ENCODE data around the gene C14orf132. TPM values are rescaled to one million over a fixed set of nuclear protein-coding genes. Genes with fewer than 3 reads are reported as not detected.

The C14orf132 gene
- total and polyA plus RNA-seq, 9 donors: 3.9 to 20.3 (median 7.7) TPM

DNA sequence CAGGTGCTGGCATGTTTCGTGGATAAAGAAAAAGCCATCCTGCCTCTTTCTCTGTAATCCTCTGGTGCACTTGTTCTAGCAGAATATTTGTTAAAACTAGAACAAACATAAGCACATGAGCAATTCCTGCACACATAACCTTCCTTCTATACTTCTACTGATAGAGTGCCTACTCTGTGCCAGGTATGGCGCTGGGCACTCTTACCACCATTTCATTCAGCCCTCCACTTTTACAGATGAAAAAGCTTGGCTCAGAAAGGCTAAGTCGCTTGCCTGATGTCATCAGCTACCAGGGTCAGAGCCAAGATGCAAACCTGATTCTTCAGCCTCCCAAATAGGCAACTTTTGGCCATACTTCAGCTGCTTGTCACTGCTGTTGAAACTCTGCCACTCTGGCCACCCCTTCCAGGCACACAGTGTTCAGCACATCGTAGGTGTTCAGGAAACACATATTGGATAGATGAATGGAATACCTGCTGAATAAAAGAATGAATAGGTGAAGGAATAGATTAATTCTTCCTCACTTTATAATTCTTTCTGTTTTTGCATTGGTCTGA, 10.0 kb upstream of the C14orf132 start:
- intact Hi-C loops (cut with DNase I): no loop called here

DNA sequence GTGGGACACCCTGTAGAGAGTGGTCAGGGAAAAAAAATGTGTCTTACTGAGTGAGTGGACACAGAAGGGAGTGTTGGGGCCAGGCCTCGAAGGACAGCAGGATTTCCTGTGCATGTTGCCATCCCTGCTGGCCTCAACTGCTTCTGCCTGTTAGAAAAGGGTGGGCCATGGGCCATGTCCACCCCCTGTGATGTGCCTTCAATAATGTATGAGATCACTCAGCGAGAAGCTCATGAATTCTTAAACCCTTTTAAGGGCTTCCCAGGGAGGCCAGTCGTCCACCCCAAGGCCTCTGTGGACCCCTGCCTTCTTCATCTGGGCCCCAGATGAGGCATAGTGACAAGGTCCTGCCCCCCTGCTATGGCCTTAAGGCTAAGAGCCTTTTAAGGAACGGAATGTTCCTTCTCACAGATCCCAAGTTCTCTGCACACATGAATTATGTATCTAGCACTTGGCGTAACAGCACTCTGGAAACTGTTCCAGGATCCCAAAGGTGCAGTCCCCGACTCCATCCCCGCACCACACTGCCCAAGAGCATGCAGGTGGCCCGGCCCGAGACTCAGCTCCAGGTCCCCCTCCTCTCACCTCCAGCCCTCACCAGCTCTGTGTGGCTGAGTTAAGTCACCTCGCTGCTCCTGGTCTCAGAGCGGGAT, 8.9 kb upstream of the C14orf132 start:
- H3K4me3 ChIP-seq: no peak overlapping the region
- TF ChIP-seq POLR2A (IDR thresholded peaks at IDR 0.05) (no peak), EP300 (IDR thresholded peaks at IDR 0.05) (no peak)
- TF ChIP-seq, protein P1, sequence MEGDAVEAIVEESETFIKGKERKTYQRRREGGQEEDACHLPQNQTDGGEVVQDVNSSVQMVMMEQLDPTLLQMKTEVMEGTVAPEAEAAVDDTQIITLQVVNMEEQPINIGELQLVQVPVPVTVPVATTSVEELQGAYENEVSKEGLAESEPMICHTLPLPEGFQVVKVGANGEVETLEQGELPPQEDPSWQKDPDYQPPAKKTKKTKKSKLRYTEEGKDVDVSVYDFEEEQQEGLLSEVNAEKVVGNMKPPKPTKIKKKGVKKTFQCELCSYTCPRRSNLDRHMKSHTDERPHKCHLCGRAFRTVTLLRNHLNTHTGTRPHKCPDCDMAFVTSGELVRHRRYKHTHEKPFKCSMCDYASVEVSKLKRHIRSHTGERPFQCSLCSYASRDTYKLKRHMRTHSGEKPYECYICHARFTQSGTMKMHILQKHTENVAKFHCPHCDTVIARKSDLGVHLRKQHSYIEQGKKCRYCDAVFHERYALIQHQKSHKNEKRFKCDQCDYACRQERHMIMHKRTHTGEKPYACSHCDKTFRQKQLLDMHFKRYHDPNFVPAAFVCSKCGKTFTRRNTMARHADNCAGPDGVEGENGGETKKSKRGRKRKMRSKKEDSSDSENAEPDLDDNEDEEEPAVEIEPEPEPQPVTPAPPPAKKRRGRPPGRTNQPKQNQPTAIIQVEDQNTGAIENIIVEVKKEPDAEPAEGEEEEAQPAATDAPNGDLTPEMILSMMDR (IDR thresholded peaks at IDR 0.05): no peak
- H3K9me3 ChIP-seq: no peaks in the 10 kb centered on the region
- intact Hi-C loops (cut with DNase I): no loop called here
- no peaks in the 10 kb centered on the region for H3K4me1 ChIP-seq (ENCODE audit: insufficient read depth)
- DNase-seq: no peak
- H3K27ac ChIP-seq: no peak overlapping the region
- WGBS, 3 donors: 76 to 78% (median 77%) methylated on average over 11 of the region's 11 CpGs
- no peaks in the 10 kb centered on the region for H3K27me3 ChIP-seq
- no peaks in the 10 kb centered on the region for H3K36me3 ChIP-seq

More for the DNA sequence above, 10.0 kb upstream of the C14orf132 start:
- no peaks in the 10 kb centered on the region for H3K27me3 ChIP-seq
- H3K4me3 ChIP-seq: no peak overlapping the region
- H3K4me1 ChIP-seq (ENCODE audit: insufficient read depth): no peaks in the 10 kb centered on the region
- WGBS, 3 donors: 84 to 89% (median 86%) methylated on average over 4 of the region's 4 CpGs
- TF ChIP-seq POLR2A (IDR thresholded peaks at IDR 0.05) (no peak), EP300 (IDR thresholded peaks at IDR 0.05) (no peak)
- TF ChIP-seq, protein P1 (IDR thresholded peaks at IDR 0.05): no peak
- H3K36me3 ChIP-seq: no peaks in the 10 kb centered on the region
- no peak for DNase-seq
- H3K27ac ChIP-seq: no peak overlapping the region
- H3K9me3 ChIP-seq: no peaks in the 10 kb centered on the region

DNA sequence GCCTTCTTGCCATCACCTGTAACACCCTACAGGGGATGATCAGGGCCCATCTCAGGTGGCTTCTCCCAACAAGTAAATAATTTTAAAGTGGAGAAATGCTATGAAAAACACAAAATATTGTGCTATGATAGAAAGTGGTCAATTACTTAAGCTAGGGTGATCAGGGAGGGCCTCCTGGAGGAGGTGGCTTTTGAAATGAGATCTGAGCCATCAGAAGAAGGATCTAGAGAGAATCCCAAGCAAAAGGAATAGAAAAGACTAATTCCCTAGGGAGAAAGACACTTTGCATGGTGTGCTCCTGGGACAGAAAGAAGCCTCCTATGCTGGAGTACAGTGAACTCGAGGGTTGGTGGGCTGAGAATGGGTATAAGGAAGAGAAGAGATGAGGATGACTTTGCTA, 7.5 kb upstream of the C14orf132 start:
- H3K27me3 ChIP-seq: no peaks in the 10 kb centered on the region
- no peaks in the 10 kb centered on the region for H3K9me3 ChIP-seq
- TF ChIP-seq EP300 (IDR thresholded peaks at IDR 0.05): no peak
- TF ChIP-seq, protein P1 (IDR thresholded peaks at IDR 0.05): no peak
- TF ChIP-seq POLR2A (IDR thresholded peaks at IDR 0.05): no peak
- no peak overlapping the region for H3K27ac ChIP-seq
- no peak overlapping the region for H3K4me3 ChIP-seq
- no peaks in the 10 kb centered on the region for H3K4me1 ChIP-seq (ENCODE audit: insufficient read depth)
- WGBS, 3 donors: 67 to 91% (median 88%) methylated on average over 1 of the region's 1 CpG
- intact Hi-C loops (cut with DNase I): no loop called here
- H3K36me3 ChIP-seq: no peaks in the 10 kb centered on the region
- no peak for DNase-seq

DNA sequence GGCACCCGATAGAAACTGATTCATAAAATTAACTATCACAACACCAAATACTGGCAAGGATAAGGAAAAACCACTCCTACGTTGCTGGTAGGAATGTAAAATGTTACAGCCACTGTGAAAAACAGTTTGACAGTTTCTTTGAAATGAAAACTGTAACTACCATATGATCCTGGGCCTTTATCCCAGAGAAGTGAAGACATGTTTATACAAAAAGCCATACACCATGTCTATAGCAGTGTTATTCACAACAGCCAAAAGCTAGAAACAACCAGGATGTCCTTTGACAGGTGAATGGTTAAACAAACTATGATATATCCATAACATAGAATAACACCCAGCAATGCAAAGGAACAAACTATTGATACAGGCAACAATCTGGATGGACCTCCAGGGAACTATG, 3.7 kb upstream of the C14orf132 start:
- Histone ChIP-seq H3K27ac (no peak overlapping the region), H3K4me1 (ENCODE audit: insufficient read depth) (peaks cover 3% of the 10 kb centered on the region), H3K4me3 (no peak overlapping the region), H3K9me3 (no peaks in the 10 kb centered on the region), H3K36me3 (no peaks in the 10 kb centered on the region), H3K27me3 (no peaks in the 10 kb centered on the region)
- no peak for DNase-seq
- 19 to 24% (median 19%) methylated on average over 2 of the region's 2 CpGs for WGBS, 3 donors
- intact Hi-C loops (cut with DNase I): no loop called here
- TF ChIP-seq, protein P1 (IDR thresholded peaks at IDR 0.05): no peak
- TF ChIP-seq POLR2A (IDR thresholded peaks at IDR 0.05): no peak
- no peak for TF ChIP-seq EP300 (IDR thresholded peaks at IDR 0.05)
